DMS114 treated with DMSO at 0.1 percent for 48 hours (cell line): ENCODE data around the gene AKNA.

Experiments used
- DNase-seq: peaks from one replicate; lab custom pipeline; 2025; ENCODE audit not compliant: unreplicated experiment; lab: John Stamatoyannopoulos, UW

The AKNA gene

GRCh38 chr9:114416290-114416689 is 28.5 kb upstream of the AKNA start:
- no peak for DNase-seq

- no peak for DNase-seq
Observed at GRCh38 chr9:114414346-114414745, 26.6 kb upstream of the AKNA start.

GRCh38 chr9:114413861-114414301 is 26.1 kb upstream of the AKNA start:
- DNase-seq: no peak

GRCh38 chr9:114412048-114412683 is 24.4 kb upstream of the AKNA start:
- DNase-seq: no peak

GRCh38 chr9:114411452-114411851 is 23.7 kb upstream of the AKNA start:
- DNase-seq: no peak

GRCh38 chr9:114410910-114411309 is 23.1 kb upstream of the AKNA start:
- DNase-seq: no peak

GRCh38 chr9:114409842-114410241 is 22.1 kb upstream of the AKNA start:
- no peak for DNase-seq

- no peak for DNase-seq
Observed at GRCh38 chr9:114409103-114409780, 21.5 kb upstream of the AKNA start.

GRCh38 chr9:114408645-114409044 is 20.9 kb upstream of the AKNA start:
- DNase-seq: no peak

GRCh38 chr9:114407889-114408288 is 20.1 kb upstream of the AKNA start:
- no peak for DNase-seq

- no peak for DNase-seq
Observed at GRCh38 chr9:114406441-114406840, 18.7 kb upstream of the AKNA start.

GRCh38 chr9:114405294-114406034 is 17.7 kb upstream of the AKNA start:
- peak; percentile 54 for DNase-seq

- no peak for DNase-seq
Observed at GRCh38 chr9:114404531-114404930, 16.7 kb upstream of the AKNA start.

- no peak for DNase-seq
Observed at GRCh38 chr9:114403153-114403756, 15.5 kb upstream of the AKNA start.

GRCh38 chr9:114401344-114401743 is 13.6 kb upstream of the AKNA start:
- no peak for DNase-seq

GRCh38 chr9:114400772-114401171 is 13.0 kb upstream of the AKNA start:
- no peak for DNase-seq

GRCh38 chr9:114400219-114400618 is 12.4 kb upstream of the AKNA start:
- DNase-seq: no peak

- DNase-seq: no peak
Observed at GRCh38 chr9:114399381-114399780, 11.6 kb upstream of the AKNA start.

GRCh38 chr9:114397848-114398605 is 10.2 kb upstream of the AKNA start:
- DNase-seq: peak; percentile 74

GRCh38 chr9:114397219-114397847 is 9.6 kb upstream of the AKNA start:
- DNase-seq: no peak
